Globus pallidus (tissue), 1 donor: ENCODE measurements around the gene DYNLT1.
"Not testable (repeated sequence)": the region's sequence is repeated elsewhere in the genome, so short reads cannot be mapped to it uniquely, and the experiment has no call there.

Experiments used
- DNase-seq: peaks from one replicate; pipeline ENCODE4 v3.0.0-alpha.2; 2015; ENCODE audit warnings: low spot score

DYNLT1 gene

GRCh38 chr6:158622545-158623190 lies 21.9 kb downstream of the DYNLT1 start:
- DNase-seq: no peak

DNA sequence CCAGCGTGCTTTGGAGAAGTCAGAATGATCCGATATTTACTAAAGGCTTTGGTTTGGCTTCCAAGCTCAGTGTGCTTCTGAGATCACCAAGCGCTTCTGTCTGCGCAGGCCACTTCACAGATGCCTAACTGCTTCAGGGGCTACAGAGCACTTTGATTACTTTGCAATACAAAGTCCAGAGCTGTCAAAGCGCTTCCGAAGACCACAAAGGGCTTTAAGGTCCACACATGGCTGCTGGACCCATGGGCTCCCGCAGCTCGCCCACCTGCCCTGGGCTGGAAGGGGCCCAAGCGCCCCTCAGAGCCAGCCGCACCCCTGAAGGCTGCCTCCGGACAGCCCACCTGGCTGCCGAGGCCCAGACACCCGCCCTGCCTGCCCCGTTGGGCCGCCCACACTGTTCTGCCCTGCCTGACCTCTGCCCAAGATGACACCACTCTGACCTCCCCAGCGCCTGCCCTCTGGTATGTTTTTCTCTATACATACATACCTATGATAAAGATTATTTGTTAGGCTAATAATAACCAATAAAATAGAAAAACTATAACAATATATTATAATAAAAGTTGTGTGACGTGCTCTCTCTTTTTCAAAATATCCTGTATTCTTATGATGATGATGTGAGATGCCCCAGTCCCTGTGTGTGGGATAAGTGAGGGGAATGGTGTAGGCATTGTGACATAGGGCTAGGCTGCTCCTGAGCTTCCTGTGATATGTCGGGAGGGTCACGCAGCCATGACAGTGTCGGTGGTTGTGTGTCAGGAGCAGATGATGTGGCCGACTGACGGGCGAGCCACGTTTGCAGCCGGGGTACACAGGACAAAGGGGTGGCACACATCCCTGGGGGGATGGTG lies 22.6 kb downstream of the DYNLT1 start:
- no peak for DNase-seq

DNA sequence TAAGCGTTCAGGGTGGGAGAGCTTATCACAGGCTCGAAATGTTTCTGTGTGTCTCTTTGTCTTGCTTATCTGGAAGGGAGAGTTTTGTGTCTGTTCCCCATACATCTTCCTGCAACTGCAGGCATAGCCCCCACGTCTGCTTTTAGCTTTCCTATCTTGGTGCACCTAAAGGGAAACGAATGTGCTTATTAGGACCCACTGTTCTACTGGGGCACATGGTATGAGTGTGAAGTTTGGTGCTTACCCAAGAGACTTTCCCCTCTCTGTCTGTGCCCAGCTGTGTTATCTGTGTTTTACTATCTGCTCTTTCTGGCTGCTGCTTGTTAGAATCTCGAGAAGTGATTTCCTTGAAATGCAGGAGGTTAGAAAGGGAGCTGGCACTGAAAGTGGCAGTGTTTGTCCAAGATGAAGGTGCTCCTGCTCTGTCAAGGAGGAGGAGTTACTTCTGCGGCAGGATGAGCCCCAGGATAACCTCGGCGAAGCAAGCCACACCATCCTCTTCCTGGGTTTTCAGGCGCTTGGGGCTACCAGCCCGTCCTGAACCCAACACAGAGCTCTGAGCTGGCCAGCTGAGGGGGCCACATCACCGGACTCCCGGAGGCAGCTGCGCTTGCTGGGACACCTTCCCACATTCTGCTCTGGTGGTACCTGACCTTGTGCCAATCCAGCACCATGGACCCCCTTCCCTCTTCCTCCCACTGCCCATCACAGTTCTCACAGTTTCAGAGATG lies 23.4 kb downstream of the DYNLT1 start:
- no peak for DNase-seq

GRCh38 chr6:158619922-158620801 lies 24.4 kb downstream of the DYNLT1 start:
- no peak for DNase-seq

DNA sequence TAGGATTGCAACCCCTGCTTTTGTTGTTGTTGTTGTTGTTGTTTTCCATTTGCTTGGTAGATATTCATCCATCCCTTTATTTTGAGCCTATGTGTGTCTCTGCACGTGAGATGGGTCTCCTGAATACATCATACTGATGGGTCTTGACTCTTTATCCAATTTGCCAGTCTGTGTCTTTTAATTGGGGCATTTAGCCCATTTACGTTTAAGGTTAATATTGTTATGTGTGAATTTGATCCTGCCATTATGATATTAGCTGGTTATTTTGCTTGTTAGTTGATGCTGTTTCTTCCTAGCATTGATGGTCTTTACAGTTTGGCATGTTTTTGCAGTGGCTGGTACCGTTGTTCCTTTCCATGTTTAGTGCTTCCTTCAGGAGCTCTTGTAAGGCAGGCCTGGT lies 26.3 kb downstream of the DYNLT1 start:
- DNase-seq: not testable (repeated sequence)

- not testable (repeated sequence) for DNase-seq
Observed at GRCh38 chr6:158614606-158615005, 29.9 kb downstream of the DYNLT1 start.

- no peak for DNase-seq
Observed at GRCh38 chr6:158611541-158612370, 32.8 kb downstream of the DYNLT1 start.

DNA sequence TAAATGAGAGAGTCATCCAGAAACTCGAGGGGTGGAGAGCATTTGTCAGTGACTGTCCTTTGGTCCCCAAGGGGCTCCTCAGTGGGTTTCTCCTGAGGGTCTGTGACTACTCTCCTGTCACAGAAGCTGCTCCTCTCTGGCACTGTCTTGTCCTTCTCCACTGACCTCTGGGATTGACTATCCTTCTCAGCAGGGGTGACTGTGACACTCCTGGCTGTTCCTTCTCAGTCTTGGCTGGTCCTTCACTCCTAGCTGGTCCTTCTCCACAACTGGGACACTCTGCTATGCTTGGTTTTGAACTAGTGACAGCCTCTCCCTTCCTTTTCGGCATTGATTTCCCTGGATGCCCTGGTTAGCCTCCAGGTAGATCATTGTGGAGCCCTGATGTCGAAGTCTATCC lies 33.5 kb downstream of the DYNLT1 start:
- no peak for DNase-seq

GRCh38 chr6:158610319-158610968 lies 34.1 kb downstream of the DYNLT1 start:
- DNase-seq: no peak

DNA sequence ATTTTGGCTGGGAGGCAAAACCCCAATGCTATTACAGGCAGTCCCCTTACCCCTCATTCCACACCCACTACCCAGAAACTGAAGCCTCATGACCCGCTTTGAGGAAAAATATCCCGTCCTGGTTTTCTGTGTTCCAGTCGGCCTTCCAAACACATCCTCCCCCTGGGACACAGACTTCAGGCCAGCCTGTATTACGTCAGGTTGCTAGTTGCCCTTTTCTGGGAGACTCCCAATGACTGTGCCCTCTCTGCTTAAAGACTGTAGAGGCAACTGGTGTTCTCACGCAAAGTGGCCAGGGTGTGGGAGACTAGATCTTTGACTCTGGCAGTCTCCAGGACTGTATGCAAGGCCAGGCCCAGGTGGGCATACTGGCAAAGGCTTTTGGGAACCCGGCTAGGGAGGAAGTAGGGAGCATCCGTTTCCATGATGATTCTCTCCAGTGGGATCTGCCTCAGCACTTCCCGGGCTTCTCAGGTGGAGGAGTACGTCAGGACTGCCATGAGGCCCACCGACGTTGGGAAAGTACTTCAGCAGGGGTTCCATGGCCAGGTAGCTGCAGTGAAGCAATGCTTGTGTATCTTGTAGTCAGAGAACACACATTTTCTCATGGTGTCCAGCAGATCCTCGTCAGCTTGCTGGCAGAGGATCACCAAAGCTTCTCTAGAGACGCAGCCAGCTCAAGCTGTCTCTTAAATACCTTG lies 34.9 kb downstream of the DYNLT1 start:
- no peak for DNase-seq

GRCh38 chr6:158608221-158608620 lies 36.3 kb downstream of the DYNLT1 start:
- DNase-seq: no peak

GRCh38 chr6:158607411-158608170 lies 37.0 kb downstream of the DYNLT1 start:
- DNase-seq: no peak

DNA sequence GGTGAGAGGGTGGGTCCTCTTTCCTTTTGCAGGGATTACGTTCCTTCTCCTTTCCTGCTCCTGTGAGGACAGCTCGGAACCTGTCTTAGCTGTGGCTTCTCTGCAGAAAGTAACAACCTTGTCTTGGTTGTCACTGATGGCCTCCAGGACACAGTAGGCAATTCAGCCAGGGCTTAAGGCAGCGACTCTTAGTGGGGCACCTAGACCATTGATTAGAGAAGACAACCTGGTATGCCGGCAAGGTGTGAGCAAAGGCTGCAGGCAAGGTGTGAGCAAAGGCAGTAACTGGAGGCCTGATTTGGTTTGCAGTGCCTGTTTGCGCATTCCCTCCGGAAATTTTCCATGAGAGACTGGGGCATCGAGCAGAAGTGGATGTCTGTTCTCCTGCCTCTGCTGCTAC lies 37.6 kb downstream of the DYNLT1 start:
- DNase-seq: no peak

DNA sequence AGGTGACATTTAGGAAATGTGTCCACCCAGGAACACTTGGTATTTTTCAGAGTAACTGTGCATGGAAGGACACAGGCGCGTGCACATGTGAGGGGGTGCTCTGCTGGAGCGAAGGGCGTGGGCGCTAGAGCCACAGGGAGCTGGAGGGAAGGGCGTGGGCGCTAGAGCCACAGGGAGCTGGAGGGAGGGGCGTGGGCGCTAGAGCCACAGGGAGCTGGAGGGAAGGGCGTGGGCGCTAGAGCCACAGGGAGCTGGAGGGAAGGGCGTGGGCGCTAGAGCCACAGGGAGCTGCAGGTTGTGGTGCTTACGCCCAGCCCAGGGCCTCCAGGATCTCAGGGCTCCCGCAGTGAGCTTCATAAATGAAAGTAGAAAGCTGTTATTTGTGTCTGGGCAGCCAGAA lies 38.5 kb downstream of the DYNLT1 start:
- not testable (repeated sequence) for DNase-seq

DNA sequence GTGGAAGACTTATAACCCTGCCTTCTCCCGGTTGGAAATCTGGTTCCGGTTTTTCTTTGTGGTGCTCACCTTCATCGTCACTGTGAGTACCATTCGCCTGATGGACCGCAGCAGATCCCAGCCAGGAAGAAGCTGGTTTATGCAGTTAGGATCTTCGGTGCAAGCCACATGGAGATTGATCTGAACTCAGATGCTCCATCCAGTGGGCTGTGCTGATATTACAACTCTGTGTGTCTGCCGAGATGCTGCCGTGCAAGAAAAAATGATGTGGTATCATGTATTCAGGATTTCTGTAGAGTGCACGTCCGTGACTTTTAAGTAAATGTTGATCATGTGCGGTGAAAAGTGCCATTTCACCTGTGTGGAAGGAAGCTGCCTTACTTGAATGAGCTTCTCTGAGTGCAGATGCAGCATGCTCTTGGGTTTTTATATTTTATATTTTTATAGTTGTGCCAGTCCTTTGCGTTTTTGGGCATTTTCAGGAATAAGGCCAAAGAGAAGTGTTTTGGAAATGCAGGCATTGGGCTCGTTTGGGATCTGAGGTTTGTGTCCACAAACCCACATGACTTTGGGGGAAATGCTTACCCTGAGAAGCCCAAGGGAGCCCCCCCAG lies 39.2 kb downstream of the DYNLT1 start:
- DNase-seq: peak; percentile 67

- DNase-seq: no peak
Observed at GRCh38 chr6:158604048-158604406, 40.5 kb downstream of the DYNLT1 start.

GRCh38 chr6:158603261-158604047 lies 41.1 kb downstream of the DYNLT1 start:
- DNase-seq: no peak

DNA sequence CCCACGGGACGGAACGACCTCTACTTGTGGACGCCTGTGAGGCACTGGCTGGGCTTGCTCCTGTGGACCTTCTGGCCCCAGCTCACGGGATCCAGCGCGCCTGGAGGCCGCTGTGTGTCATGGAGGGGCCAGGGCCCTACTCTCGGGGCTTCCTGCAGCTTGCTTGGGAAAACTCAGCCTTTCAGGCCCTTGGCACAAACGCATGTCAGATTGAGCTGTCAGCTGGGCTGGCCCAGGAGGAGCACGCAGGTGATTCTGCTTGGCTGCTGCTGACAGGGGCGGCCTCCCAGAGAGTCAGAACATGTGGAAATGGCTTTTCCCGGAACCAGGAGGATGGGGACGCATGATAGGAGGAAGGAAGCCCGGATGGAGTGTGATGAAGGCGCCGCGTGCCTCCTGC lies 44.9 kb downstream of the DYNLT1 start:
- no peak for DNase-seq
